T-helper 17 cell (primary cell): ENCODE measurements around the gene NAPSA. TPM values are rescaled to one million over a fixed set of nuclear protein-coding genes. Genes with fewer than 3 reads are reported as not detected.
A peak's percentile ranks its signal among the peaks of the same experiment; 100 is the strongest.
"Not testable (repeated sequence)": the region's sequence is repeated elsewhere in the genome, so short reads cannot be mapped to it uniquely, and the experiment has no call there.

ENCODE experiments used
- ATAC-seq: fragments of 150-1000 bp; cut with Tn5 transposase; 2 replicates; pipeline ENCODE4 v1.10.0; 2021; ENCODE audit warnings: mild to moderate bottlenecking, moderate library complexity
- DNase-seq, 3 donors: peaks; one replicate each; pipeline versions ENCODE4 v3.0.0 to v3.0.0-alpha.2; 2020 to 2021
- H3K9me3 ChIP-seq: one replicate; pipeline ENCODE4 v1.7.0; 2013; ENCODE audit warnings: low read length, mild to moderate bottlenecking; ENCODE audit not compliant: control insufficient read depth, poor library complexity, severe bottlenecking
- H3K27ac Mint-ChIP-seq: one replicate; pipeline ENCODE4 v1.8.0; 2022; ENCODE audit warnings: mild to moderate bottlenecking, moderate library complexity, mixed read lengths
- H3K27me3 Mint-ChIP-seq: one replicate; pipeline ENCODE4 v1.8.0; 2022; ENCODE audit warnings: mixed read lengths
- H3K36me3 Mint-ChIP-seq: one replicate; pipeline ENCODE4 v1.8.0; 2022; ENCODE audit warnings: low read depth, mixed read lengths
- H3K4me1 Mint-ChIP-seq: one replicate; pipeline ENCODE4 v1.8.0; 2022; ENCODE audit warnings: mild to moderate bottlenecking, mixed read lengths
- H3K4me3 Mint-ChIP-seq: one replicate; pipeline ENCODE4 v1.8.0; 2022; ENCODE audit warnings: mild to moderate bottlenecking, moderate library complexity, mixed read lengths
- total RNA-seq, 4 donors: library from RNA in 2 of 4; stranded (reverse) in 2 of 4; gene quantifications; one replicate each; pipeline ENCODE4 v1.2.3 and lab custom pipeline; 2022 to 2026

Gene NAPSA
- total RNA-seq, 2 donors from 2014 or later, result 0.73 to 0.99 TPM

- DNase-seq (no peak), ATAC-seq (no peak)
- peaks cover 5% of the 10 kb centered on the region for H3K4me1 Mint-ChIP-seq
- no peak overlapping the region for H3K4me3 Mint-ChIP-seq
- peaks cover 6% of the 10 kb centered on the region for H3K36me3 Mint-ChIP-seq
- H3K9me3 ChIP-seq, result no peaks in the 10 kb centered on the region
- H3K27ac Mint-ChIP-seq, result no peak overlapping the region
- H3K27me3 Mint-ChIP-seq, result peaks cover 12% of the 10 kb centered on the region
Measured at GRCh38 chr19:50340331-50340730, 25.1 kb downstream of the NAPSA start.

GRCh38 chr19:50337031-50337430 lies 28.4 kb downstream of the NAPSA start:
- not testable (repeated sequence) for DNase-seq, H3K36me3 Mint-ChIP-seq, H3K9me3 ChIP-seq, H3K27ac Mint-ChIP-seq, ATAC-seq
- peaks cover 19% of the 10 kb centered on the region for H3K4me1 Mint-ChIP-seq
- peaks cover 13% of the 10 kb centered on the region for H3K27me3 Mint-ChIP-seq
- H3K4me3 Mint-ChIP-seq, result peak overlapping the region; percentile 47

DNA sequence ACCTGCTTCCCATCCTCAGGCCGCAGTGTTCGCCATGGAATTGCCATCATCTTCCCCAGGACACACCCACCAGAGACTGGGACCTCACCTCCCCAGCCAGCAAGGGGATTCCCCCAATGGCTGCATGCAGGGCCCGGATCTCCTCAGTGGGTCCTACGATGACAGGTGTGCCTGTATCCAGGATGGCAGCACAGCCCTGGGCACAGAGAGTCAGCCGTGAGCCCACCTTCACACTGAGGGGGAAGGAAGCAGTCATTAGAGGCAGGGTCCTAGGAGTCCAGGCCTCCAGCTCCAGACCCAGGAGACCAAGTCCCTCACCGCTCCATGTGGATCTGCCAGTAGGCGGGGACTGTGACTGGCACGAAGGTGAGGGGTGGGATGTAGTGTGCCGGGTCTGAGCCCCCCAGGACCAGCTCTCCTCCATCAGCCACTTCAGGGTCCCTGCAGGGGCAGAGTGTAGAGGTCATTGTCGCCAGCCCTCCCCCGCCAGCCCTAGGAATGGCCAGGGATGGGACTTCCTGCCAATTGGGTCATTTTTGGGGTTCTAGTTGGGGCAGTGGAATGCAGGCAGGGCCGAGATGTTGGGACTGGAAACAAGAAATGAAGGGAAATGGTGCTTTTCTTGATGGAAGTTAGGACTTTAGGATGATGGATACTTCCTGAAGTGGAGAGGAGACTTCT lies 30.6 kb downstream of the NAPSA start:
- Mint-ChIP-seq H3K4me3 (peak overlapping the region; percentile 22), H3K36me3 (peaks cover 8% of the 10 kb centered on the region), H3K27ac (peak overlapping the region; percentile 83), H3K27me3 (peaks cover 17% of the 10 kb centered on the region), H3K4me1 (peaks cover 29% of the 10 kb centered on the region)
- no peaks in the 10 kb centered on the region for H3K9me3 ChIP-seq
- ATAC-seq, result no peak
- DNase-seq, result no peak

GRCh38 chr19:50333737-50334617 lies 31.5 kb downstream of the NAPSA start:
- peak overlapping the region; percentile 88 for H3K4me3 Mint-ChIP-seq
- peaks cover 8% of the 10 kb centered on the region for H3K36me3 Mint-ChIP-seq
- ATAC-seq, result peak; percentile 14
- H3K4me1 Mint-ChIP-seq, result peaks cover 34% of the 10 kb centered on the region
- DNase-seq, result peak; percentile 74 to 83 (median 77)
- peak overlapping the region; percentile 83 for H3K27ac Mint-ChIP-seq
- H3K27me3 Mint-ChIP-seq, result peaks cover 17% of the 10 kb centered on the region
- no peaks in the 10 kb centered on the region for H3K9me3 ChIP-seq

DNA sequence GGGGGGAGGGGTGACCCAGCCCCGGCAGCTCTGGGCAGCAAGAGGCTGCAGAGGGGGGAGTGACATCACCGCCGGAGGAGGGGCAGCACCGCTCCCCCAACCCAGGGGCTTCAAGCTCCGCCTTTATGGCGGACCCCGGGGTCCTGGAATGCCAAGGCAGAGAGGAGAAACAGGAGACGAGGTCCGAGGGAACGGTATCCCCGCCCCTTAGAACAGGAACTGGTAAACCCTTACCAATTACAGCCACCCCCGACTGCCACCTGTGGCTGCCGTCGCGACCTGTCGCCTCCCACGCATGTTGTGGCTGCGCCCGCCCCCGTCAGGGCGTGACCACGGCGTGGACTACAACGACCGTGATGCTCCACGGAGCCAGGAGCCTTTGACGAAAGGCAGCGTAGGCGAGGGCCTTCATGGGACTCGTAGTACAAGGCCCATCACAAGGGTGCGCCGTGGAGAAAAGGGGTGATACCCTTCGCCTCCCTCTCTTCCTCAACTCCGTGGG lies 32.2 kb downstream of the NAPSA start:
- H3K27me3 Mint-ChIP-seq, result peaks cover 17% of the 10 kb centered on the region
- peak overlapping the region; percentile 88 for H3K4me3 Mint-ChIP-seq
- peaks cover 8% of the 10 kb centered on the region for H3K36me3 Mint-ChIP-seq
- H3K9me3 ChIP-seq, result no peaks in the 10 kb centered on the region
- peaks cover 34% of the 10 kb centered on the region for H3K4me1 Mint-ChIP-seq
- DNase-seq (peak; percentile 78 to 86 (median 78)), ATAC-seq (peak; percentile 74)
- peak overlapping the region; percentile 83 for H3K27ac Mint-ChIP-seq

DNA sequence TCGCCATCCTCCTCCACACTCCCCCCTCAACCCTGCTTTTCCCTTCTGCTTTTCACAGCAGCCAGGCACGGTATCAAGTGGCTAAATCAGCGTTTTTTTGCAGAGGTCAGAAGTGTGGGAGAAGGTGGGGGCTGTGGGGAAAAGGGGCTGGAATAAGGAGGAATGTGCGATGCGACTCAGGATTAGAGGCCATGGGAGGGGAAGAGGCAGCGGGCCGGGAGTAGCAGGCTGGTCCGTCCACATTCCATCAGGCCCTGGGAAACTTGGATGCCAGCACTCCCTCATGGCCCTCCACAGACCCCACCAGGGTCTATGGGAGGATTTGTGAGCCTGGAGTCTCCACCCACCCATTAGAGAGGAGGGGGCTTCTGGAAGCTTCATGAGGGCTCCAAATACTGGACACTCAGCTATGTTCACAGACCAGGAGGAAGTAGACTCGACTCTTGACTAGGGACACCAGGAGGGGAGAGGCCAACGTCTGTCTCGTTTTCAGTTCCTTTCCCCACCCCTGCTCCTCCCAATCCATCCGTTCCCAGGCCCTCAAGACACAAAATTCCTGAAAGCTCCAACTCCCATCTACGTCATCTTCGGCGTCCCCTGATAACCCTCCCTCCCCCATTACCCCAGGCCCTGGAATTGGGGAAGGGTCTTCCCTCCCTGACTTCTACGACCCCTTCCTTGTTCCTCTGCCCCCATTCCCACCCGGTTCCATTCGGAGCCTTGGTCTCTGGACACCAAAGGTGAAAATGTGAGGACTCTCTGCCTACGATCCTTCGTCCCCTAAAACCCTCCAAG lies 33.0 kb downstream of the NAPSA start:
- H3K4me1 Mint-ChIP-seq, result peaks cover 39% of the 10 kb centered on the region
- no peak for ATAC-seq
- peaks cover 16% of the 10 kb centered on the region for H3K27me3 Mint-ChIP-seq

DNA sequence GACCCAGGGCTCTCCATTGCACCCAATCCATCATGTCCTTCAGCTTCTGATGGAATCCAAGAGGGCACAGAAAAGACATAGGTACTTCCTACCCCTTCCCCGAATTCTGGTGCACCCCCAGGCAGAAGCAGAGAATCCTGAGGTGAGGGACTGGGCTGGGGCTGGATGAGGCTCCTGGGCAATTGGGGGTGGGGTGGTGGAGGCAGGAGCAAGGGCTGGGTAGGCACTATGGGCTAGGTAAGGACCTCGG lies 33.5 kb downstream of the NAPSA start:
- Mint-ChIP-seq H3K4me3 (no peak overlapping the region), H3K36me3 (peaks cover 5% of the 10 kb centered on the region), H3K27me3 (peaks cover 11% of the 10 kb centered on the region), H3K4me1 (peaks cover 41% of the 10 kb centered on the region), H3K27ac (peak overlapping the region; percentile 14)
- DNase-seq (no peak), ATAC-seq (no peak)
- no peaks in the 10 kb centered on the region for H3K9me3 ChIP-seq

More for the DNA sequence above, 33.0 kb downstream of the NAPSA start:
- peaks cover 8% of the 10 kb centered on the region for H3K36me3 Mint-ChIP-seq
- peak overlapping the region; percentile 66 for H3K4me3 Mint-ChIP-seq
- peak overlapping the region; percentile 14 for H3K27ac Mint-ChIP-seq
- H3K9me3 ChIP-seq, result no peaks in the 10 kb centered on the region
- no peak for DNase-seq

DNA sequence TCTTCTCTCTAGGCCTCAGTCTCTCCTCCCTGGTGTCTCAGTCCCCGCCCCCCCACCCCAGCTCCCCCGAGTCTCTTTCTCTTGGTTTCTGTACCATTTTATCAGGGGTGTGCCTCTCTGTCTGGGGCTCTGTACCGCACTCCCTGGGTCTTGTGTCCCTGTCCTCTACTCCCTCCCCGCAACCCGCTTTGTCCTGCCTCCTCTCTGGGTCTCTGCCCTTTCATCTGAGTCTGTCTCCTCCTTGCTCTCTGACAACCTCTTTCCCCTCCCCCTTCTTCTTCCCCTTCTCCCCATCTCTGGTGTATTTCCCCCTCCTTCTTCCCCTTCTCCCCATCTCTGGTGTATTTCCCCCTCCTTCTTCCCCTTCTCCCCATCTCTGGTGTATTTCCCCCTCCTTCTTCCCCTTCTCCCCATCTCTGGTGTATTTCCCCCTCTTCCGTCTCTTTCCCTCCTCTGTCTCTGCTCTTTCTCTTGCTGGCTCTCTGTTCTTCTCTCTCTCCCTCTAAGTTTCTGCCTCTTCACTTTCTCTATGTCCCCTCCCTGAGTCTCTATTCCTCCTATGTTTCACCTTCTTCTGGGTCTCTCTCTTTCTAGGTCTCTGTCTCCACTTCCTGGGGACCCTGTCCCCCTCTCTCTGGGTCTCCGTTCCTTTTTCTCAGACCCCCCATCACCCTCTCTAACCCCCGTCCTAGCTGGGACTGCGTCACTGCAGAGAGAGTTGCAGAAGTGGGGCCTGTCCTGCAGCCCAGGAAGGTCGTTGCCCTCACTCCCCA lies 34.0 kb downstream of the NAPSA start:
- H3K36me3 Mint-ChIP-seq, result peaks cover 5% of the 10 kb centered on the region
- peak overlapping the region; percentile 14 for H3K27ac Mint-ChIP-seq
- H3K27me3 Mint-ChIP-seq, result peaks cover 11% of the 10 kb centered on the region
- no peaks in the 10 kb centered on the region for H3K9me3 ChIP-seq
- no peak for ATAC-seq
- peak overlapping the region; percentile 69 for H3K4me3 Mint-ChIP-seq
- DNase-seq, result no peak
- H3K4me1 Mint-ChIP-seq, result peaks cover 46% of the 10 kb centered on the region

DNA sequence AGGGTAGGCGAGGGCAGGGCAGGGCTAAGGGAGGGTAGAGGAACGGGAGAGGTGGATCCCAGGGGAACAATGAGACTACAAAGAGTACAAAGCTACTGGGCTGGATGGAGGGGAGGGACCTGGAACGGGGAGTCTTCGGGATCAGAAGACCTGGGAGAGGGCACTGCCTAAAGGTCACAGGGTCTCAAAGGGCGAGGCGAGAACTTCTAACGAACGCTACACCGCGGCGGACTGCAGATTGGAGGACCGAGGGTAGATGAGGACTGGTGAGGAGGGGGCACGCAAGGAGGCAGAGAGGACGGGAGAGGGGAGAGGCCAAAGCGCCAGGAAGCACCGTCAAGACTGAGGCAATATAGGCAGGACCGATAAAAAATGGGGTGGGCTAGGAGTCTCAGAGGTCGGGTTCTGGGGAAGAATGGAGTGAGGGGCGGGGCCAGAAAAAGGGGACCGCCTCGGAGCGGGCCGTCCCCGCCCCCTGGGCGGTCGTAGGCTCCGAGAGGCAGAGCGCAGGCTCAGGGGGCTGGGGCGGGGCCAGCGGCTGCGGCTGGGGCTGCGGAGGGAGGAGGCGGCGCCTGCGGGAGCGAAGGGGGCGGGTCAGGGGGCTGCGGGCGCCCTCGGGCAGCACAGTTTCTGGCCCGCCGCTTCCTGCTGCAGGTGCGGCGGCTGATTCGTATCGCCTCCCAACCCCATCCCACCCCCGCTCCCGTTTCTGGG lies 34.9 kb downstream of the NAPSA start:
- peaks cover 46% of the 10 kb centered on the region for H3K4me1 Mint-ChIP-seq
- peak overlapping the region; percentile 71 for H3K4me3 Mint-ChIP-seq
- no peaks in the 10 kb centered on the region for H3K9me3 ChIP-seq
- H3K27me3 Mint-ChIP-seq, result peaks cover 7% of the 10 kb centered on the region
- peak overlapping the region; percentile 48 for H3K27ac Mint-ChIP-seq
- peaks cover 5% of the 10 kb centered on the region for H3K36me3 Mint-ChIP-seq
- peak; percentile 69 to 85 (median 78) for DNase-seq
- ATAC-seq, result peak; percentile 47

GRCh38 chr19:50329926-50330294 lies 35.5 kb downstream of the NAPSA start:
- H3K9me3 ChIP-seq, H3K36me3 Mint-ChIP-seq, DNase-seq, H3K27ac Mint-ChIP-seq, ATAC-seq, H3K27me3 Mint-ChIP-seq: not testable (repeated sequence)
- H3K4me3 Mint-ChIP-seq, result peak overlapping the region; percentile 62
- peaks cover 45% of the 10 kb centered on the region for H3K4me1 Mint-ChIP-seq

DNA sequence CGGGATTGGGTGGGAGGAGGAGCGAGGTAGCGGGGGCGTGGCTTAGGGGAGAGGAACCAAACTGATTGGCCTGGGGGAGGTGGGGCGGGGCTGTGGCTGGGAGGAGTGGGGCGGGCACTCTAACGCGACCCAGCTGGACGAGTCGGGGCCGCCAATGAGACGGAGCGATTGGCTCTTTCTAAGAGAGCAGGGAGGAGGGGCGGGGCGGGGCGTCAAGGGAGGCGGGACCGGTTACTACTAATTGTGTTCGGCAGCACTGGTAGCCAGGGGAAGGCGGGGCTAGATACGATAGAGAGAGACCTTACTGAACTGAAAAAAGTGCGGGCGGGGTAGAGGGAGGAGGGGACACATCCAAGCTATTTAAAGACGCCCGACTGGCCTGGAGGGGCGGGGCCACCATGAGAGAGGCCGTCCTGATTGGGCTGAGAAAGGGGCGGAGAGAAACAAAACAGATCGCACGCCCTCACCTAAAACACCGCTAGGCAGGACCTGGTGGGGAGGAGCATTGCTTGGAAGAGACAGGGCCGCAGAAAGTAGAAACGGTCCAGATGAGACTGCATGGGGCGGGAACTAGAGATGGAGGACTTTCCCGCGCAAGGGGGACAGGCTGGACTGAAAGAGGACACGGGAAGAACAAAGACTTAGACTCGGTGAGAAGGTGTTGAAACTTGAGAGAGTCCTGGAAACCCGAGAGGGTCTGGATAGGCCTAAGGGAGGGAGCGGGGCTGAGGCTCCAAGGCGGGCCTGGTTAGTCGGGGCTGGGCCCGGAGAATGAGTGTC lies 36.1 kb downstream of the NAPSA start, which contains the start of gene KCNC3:
TSS of gene KCNC3 (minus strand) at position 232 of the 780 bp plus-strand sequence. CDS start 295 bp downstream, outside the sequence.
- no peaks in the 10 kb centered on the region for H3K9me3 ChIP-seq
- peak within 1 kb of the TSS; percentile 48 for H3K27ac Mint-ChIP-seq
- H3K27me3 Mint-ChIP-seq, result peaks cover 5% of the 10 kb centered on the region
- H3K4me3 Mint-ChIP-seq, result peak within 1 kb of the TSS; percentile 71
- H3K4me1 Mint-ChIP-seq, result peaks cover 43% of the 10 kb centered on the region
- ATAC-seq (peak; percentile 71), DNase-seq (peak; percentile 77 to 96 (median 87))
- peaks cover 3% of the 10 kb centered on the region for H3K36me3 Mint-ChIP-seq
